ENCODE data around the gene MRTFA. TPM values are rescaled to one million over a fixed set of nuclear protein-coding genes. Genes with fewer than 3 reads are reported as not detected.

MRTFA gene
- total RNA-seq, 1 donor from 2014 or later = 19.2 TPM

DNA sequence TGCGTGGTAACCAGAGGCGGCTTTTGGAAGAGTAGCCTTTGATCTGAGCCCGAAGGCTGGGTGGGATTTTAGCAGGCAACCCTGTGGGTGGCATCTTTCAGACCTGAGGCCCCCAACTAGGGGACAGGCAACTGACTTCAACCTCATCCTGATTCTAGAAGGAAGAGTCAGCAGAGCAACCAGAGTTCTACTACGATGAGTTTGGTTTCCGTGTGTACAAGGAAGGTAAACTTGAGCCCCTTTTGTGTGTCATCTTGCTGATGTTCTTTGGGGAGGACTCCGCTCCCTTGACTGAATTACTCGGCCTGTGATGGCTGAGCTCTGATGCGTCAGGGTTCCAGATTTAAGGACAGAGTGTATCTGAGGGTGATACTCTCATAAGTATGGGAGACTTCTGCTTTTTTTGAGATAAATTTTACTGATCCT is 234.5 kb downstream of the MRTFA start:
- DNase-seq = no peak
- no peak overlapping the region for H3K4me3 ChIP-seq
- no peaks in the 10 kb centered on the region for H3K9me3 ChIP-seq (replicated peaks)
- no peaks in the 10 kb centered on the region for H3K27me3 ChIP-seq (ENCODE audit: low read depth)
- H3K27ac ChIP-seq (replicated peaks) = no peak overlapping the region
- peaks cover 33% of the 10 kb centered on the region for H3K4me1 ChIP-seq
- TF ChIP-seq CTCF (IDR thresholded peaks at IDR 0.05; ENCODE audit: borderline replicate concordance) = no peak
- intact Hi-C loops (cut with micrococcal nuclease) = no loop called here
- H3K36me3 ChIP-seq = peaks cover 48% of the 10 kb centered on the region

DNA sequence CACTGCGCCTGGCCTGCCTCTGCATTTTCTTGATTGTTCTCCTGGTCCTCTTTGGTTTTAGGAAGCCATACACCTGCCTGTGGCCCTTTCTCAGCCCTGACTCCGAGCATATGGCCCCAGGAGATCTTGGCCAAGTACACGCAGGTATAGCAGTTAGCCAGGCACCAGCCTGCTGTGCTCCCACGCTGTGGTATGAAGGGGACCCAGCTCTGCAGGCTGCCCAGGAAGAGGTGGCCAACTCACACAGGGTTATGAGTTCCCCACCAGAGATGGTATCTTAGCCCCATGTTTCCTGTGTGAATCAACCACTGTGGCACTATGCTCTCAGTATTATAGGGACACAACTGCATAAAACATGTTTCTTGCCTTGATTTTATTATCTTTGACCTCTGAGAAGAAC is 235.0 kb downstream of the MRTFA start:
- H3K4me1 ChIP-seq = peaks cover 38% of the 10 kb centered on the region
- DNase-seq = no peak
- peaks cover 43% of the 10 kb centered on the region for H3K36me3 ChIP-seq
- H3K27me3 ChIP-seq (ENCODE audit: low read depth) = no peaks in the 10 kb centered on the region
- no peak for TF ChIP-seq CTCF (IDR thresholded peaks at IDR 0.05; ENCODE audit: borderline replicate concordance)
- intact Hi-C loops (cut with micrococcal nuclease) = no loop called here
- H3K9me3 ChIP-seq (replicated peaks) = no peaks in the 10 kb centered on the region
- no peak overlapping the region for H3K4me3 ChIP-seq
- H3K27ac ChIP-seq (replicated peaks) = no peak overlapping the region

GRCh38 chr22:40400159-40400558 is 236.4 kb downstream of the MRTFA start:
- no peak overlapping the region for H3K27ac ChIP-seq (replicated peaks)
- intact Hi-C loops (cut with micrococcal nuclease) = no loop called here
- peaks cover 43% of the 10 kb centered on the region for H3K4me1 ChIP-seq
- no peaks in the 10 kb centered on the region for H3K27me3 ChIP-seq (ENCODE audit: low read depth)
- TF ChIP-seq CTCF (IDR thresholded peaks at IDR 0.05; ENCODE audit: borderline replicate concordance) = no peak
- no peak for DNase-seq
- no peak overlapping the region for H3K4me3 ChIP-seq
- H3K36me3 ChIP-seq = peaks cover 30% of the 10 kb centered on the region
- H3K9me3 ChIP-seq (replicated peaks) = no peaks in the 10 kb centered on the region

DNA sequence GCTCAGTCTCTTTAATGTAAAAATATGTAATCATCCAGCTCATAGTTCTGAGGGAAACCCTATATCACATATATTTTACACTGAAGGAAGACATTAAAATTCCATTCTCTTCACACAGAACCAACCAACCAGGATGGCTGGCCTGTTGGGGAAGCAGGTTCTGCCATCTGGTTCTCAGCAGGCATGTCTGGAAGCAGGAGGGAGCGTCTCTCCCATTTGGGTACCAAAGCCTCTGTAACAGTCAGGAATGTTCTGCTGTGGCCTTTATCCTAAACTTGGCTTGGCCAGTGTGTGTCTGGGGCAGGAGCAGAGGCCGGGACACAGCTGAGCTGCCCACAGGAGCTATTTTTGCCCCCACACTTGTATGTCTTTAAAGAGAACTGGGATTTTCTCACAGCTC is 236.9 kb downstream of the MRTFA start:
- Histone ChIP-seq H3K9me3 (replicated peaks) (no peaks in the 10 kb centered on the region), H3K27ac (replicated peaks) (no peak overlapping the region), H3K36me3 (peaks cover 24% of the 10 kb centered on the region), H3K4me3 (no peak overlapping the region), H3K27me3 (ENCODE audit: low read depth) (no peaks in the 10 kb centered on the region), H3K4me1 (peaks cover 38% of the 10 kb centered on the region)
- no peak for TF ChIP-seq CTCF (IDR thresholded peaks at IDR 0.05; ENCODE audit: borderline replicate concordance)
- intact Hi-C loops (cut with micrococcal nuclease) = no loop called here
- no peak for DNase-seq

DNA sequence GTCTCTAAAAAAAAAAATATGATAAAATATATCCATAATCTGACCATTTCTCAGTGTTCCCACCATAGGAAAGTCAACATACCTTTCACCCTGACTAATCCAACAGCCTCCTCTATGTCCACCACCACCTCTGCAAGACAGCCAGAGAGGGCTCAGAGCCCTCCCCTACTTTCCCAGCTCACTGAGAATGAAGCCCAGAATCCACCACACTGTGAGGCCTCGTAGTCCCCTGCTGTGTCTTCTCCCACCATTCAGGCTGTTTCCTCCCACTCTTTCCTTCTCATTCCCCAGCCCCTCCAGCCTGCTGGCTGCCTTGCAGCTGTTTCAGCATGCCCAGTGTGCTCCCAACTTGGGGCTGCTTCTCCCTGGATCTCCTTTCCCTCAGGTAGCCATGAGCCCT is 239.1 kb downstream of the MRTFA start:
- no peaks in the 10 kb centered on the region for H3K27me3 ChIP-seq (ENCODE audit: low read depth)
- no peak for TF ChIP-seq CTCF (IDR thresholded peaks at IDR 0.05; ENCODE audit: borderline replicate concordance)
- H3K4me1 ChIP-seq = peaks cover 32% of the 10 kb centered on the region
- no peaks in the 10 kb centered on the region for H3K9me3 ChIP-seq (replicated peaks)
- no peak for DNase-seq
- H3K4me3 ChIP-seq = no peak overlapping the region
- peak overlapping the region; percentile 50 for H3K27ac ChIP-seq (replicated peaks)
- peaks cover 17% of the 10 kb centered on the region for H3K36me3 ChIP-seq
- intact Hi-C loops (cut with micrococcal nuclease) = no loop called here

DNA sequence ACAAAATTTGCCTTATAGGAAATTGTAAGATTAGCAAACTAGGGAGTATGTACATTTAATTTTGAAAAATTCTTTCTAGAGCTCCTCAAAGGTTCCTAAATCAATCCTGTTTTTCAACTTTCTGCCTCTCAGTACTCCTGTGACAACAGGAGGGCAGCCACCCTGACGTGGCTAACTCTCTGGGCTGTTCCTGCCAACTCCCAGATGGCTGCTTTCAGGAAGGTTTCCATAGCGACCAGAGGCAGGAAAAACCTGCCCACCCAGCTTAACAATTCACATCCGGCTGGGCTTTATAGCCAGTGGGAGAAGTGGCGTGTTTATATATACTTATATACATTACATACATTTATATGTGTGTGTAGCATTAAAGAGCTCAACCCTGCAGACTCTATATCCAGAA is 239.6 kb downstream of the MRTFA start:
- Histone ChIP-seq H3K4me1 (peaks cover 32% of the 10 kb centered on the region), H3K27ac (replicated peaks) (peak overlapping the region; percentile 50), H3K36me3 (peaks cover 12% of the 10 kb centered on the region), H3K27me3 (ENCODE audit: low read depth) (no peaks in the 10 kb centered on the region), H3K9me3 (replicated peaks) (no peaks in the 10 kb centered on the region), H3K4me3 (no peak overlapping the region)
- no peak for TF ChIP-seq CTCF (IDR thresholded peaks at IDR 0.05; ENCODE audit: borderline replicate concordance)
- intact Hi-C loops (cut with micrococcal nuclease) = no loop called here
- no peak for DNase-seq

Data from left ventricle myocardium inferior (tissue), 1 donor.